HEK293 (cell line): ENCODE data around the gene MAP1LC3A.

ENCODE experiments used
- BCL11A ChIP-seq: fragments of 450-650 bp; formaldehyde crosslinking; IDR thresholded peaks from 2 replicates; pipeline ENCODE4 v1.5.1; 2016; ENCODE audit warnings: low read depth, missing biosample characterization, missing genetic modification characterization
- BCL6B ChIP-seq: fragments of 450-650 bp; formaldehyde crosslinking; IDR thresholded peaks from 2 replicates; pipeline ENCODE4 v1.5.1; 2017; ENCODE audit warnings: missing biosample characterization, missing genetic modification characterization
- GLIS1 ChIP-seq: fragments of 450-650 bp; formaldehyde crosslinking; IDR thresholded peaks from 2 replicates; pipeline ENCODE4 v1.5.1; 2016; ENCODE audit warnings: missing biosample characterization, missing genetic modification characterization
- HOXD13 ChIP-seq: sonication (generic); formaldehyde crosslinking; IDR thresholded peaks from 2 replicates; pipeline ENCODE4 v1.8.0; 2022; ENCODE audit warnings: missing genetic modification reagents, borderline replicate concordance
- KLF8 ChIP-seq: fragments of 450-650 bp; formaldehyde crosslinking; IDR thresholded peaks from 2 replicates; pipeline ENCODE4 v1.5.1; 2016; ENCODE audit warnings: missing biosample characterization, missing genetic modification characterization
- REPIN1 ChIP-seq: fragments of 450-650 bp; formaldehyde crosslinking; IDR thresholded peaks from 2 replicates; pipeline ENCODE4 v1.5.1; 2017; ENCODE audit warnings: missing biosample characterization, missing genetic modification characterization, low read depth
- TSHZ1 ChIP-seq: fragments of 450-650 bp; formaldehyde crosslinking; IDR thresholded peaks from 2 replicates; pipeline ENCODE4 v1.5.1; 2016; ENCODE audit warnings: missing biosample characterization, missing genetic modification characterization, borderline replicate concordance
- WT1 ChIP-seq: fragments of 450-650 bp; formaldehyde crosslinking; IDR thresholded peaks from 2 replicates; pipeline ENCODE4 v1.5.1; 2016; ENCODE audit warnings: missing biosample characterization, missing genetic modification characterization
- YY2 ChIP-seq: fragments of 450-650 bp; formaldehyde crosslinking; IDR thresholded peaks from 2 replicates; pipeline ENCODE4 v1.5.1; 2016; ENCODE audit warnings: missing biosample characterization, missing genetic modification characterization
- ZBTB1 ChIP-seq: fragments of 450-650 bp; formaldehyde crosslinking; IDR thresholded peaks from 2 replicates; pipeline ENCODE4 v1.5.1; 2016; ENCODE audit warnings: missing biosample characterization, missing genetic modification characterization
- ZFP69B ChIP-seq: fragments of 450-650 bp; formaldehyde crosslinking; IDR thresholded peaks from 2 replicates; pipeline ENCODE4 v1.5.1; 2016; ENCODE audit warnings: missing biosample characterization, missing genetic modification characterization
- ZNF138 ChIP-seq: fragments of 450-650 bp; formaldehyde crosslinking; IDR thresholded peaks from 2 replicates; pipeline ENCODE4 v1.5.1; 2016; ENCODE audit warnings: missing biosample characterization, missing genetic modification characterization, borderline replicate concordance
- ZNF18 ChIP-seq: fragments of 450-650 bp; formaldehyde crosslinking; IDR thresholded peaks from 2 replicates; pipeline ENCODE4 v1.5.1; 2016; ENCODE audit warnings: missing biosample characterization, missing genetic modification characterization
- ZNF184 ChIP-seq: fragments of 450-650 bp; IDR thresholded peaks from 2 replicates; pipeline ENCODE4 v1.5.1; 2018; ENCODE audit warnings: missing biosample characterization, mild to moderate bottlenecking, missing genetic modification characterization
- ZNF324 ChIP-seq: fragments of 450-650 bp; formaldehyde crosslinking; IDR thresholded peaks from 2 replicates; pipeline ENCODE4 v1.5.1; 2016; ENCODE audit warnings: missing biosample characterization, missing genetic modification characterization
- ZNF391 ChIP-seq: fragments of 450-650 bp; formaldehyde crosslinking; IDR thresholded peaks from 2 replicates; pipeline ENCODE4 v1.5.1; 2016; ENCODE audit warnings: low read depth, missing biosample characterization, missing genetic modification characterization, borderline replicate concordance
- ZNF404 ChIP-seq: fragments of 450-650 bp; formaldehyde crosslinking; IDR thresholded peaks from 2 replicates; pipeline ENCODE4 v1.5.1; 2017; ENCODE audit warnings: missing biosample characterization, missing genetic modification characterization
- ZNF426 ChIP-seq: fragments of 450-650 bp; formaldehyde crosslinking; IDR thresholded peaks from 2 replicates; pipeline ENCODE4 v1.5.1; 2017; ENCODE audit warnings: missing biosample characterization, missing genetic modification characterization, mild to moderate bottlenecking, inconsistent platforms, moderate library complexity
- ZNF449 ChIP-seq: fragments of 450-650 bp; formaldehyde crosslinking; IDR thresholded peaks from 2 replicates; pipeline ENCODE4 v1.5.1; 2017; ENCODE audit warnings: missing biosample characterization, mild to moderate bottlenecking, missing genetic modification characterization, moderate library complexity
- ZNF488 ChIP-seq: fragments of 450-650 bp; formaldehyde crosslinking; IDR thresholded peaks from 2 replicates; pipeline ENCODE4 v1.5.1; 2016; ENCODE audit warnings: missing biosample characterization, missing genetic modification characterization
- ZNF561 ChIP-seq: fragments of 450-650 bp; IDR thresholded peaks from 2 replicates; pipeline ENCODE4 v1.5.1; 2018; ENCODE audit warnings: missing biosample characterization, missing genetic modification characterization, borderline replicate concordance
- ZNF571 ChIP-seq: fragments of 450-650 bp; formaldehyde crosslinking; IDR thresholded peaks from 2 replicates; pipeline ENCODE4 v1.5.0; 2017; ENCODE audit warnings: missing biosample characterization, missing genetic modification characterization
- ZNF610 ChIP-seq: fragments of 450-650 bp; formaldehyde crosslinking; IDR thresholded peaks from 2 replicates; pipeline ENCODE4 v1.5.1; 2016; ENCODE audit warnings: missing biosample characterization, missing genetic modification characterization, borderline replicate concordance
- ZNF639 ChIP-seq: fragments of 450-650 bp; formaldehyde crosslinking; IDR thresholded peaks from 2 replicates; pipeline ENCODE4 v1.5.1; 2016; ENCODE audit warnings: missing biosample characterization, missing genetic modification characterization
- ZNF645 ChIP-seq: fragments of 450-650 bp; formaldehyde crosslinking; IDR thresholded peaks from 2 replicates; pipeline ENCODE4; 2016; ENCODE audit warnings: missing biosample characterization, missing genetic modification characterization
- ZNF792 ChIP-seq: fragments of 450-650 bp; formaldehyde crosslinking; IDR thresholded peaks from 2 replicates; pipeline ENCODE4 v1.5.1; 2016; ENCODE audit warnings: missing biosample characterization, missing genetic modification characterization
- ZNF843 ChIP-seq: fragments of 450-650 bp; formaldehyde crosslinking; IDR thresholded peaks from 2 replicates; pipeline ENCODE4 v1.5.1; 2016; ENCODE audit warnings: missing biosample characterization, missing genetic modification characterization
- ZSCAN30 ChIP-seq: fragments of 450-650 bp; IDR thresholded peaks from 2 replicates; pipeline ENCODE4 v1.5.1; 2018; ENCODE audit warnings: missing biosample characterization, mild to moderate bottlenecking, missing genetic modification characterization, moderate library complexity

The MAP1LC3A gene

GRCh38 chr20:34549291-34549928 is 9.1 kb upstream of the MAP1LC3A start (continued):
- TF ChIP-seq REPIN1 (tag by site-specific recombination) (no peak), ZNF18 (tag by site-specific recombination) (no peak), ZNF449 (tag by site-specific recombination) (0 out of 2 replicates have a peak, but pooled peaks have one; percentile 15), ZNF561 (tag by site-specific recombination) (0 out of 2 replicates have a peak, but pooled peaks have one; percentile 32), ZNF138 (no peak), ZNF792 (tag by site-specific recombination) (no peak), ZFP69B (tag by site-specific recombination) (peak; percentile 70; the same call in 1 of the 2 replicates), KLF8 (tag by site-specific recombination) (0 out of 2 replicates have a peak, but pooled peaks have one; percentile 12), YY2 (tag by site-specific recombination) (no peak), ZNF324 (tag by site-specific recombination) (no peak), ZNF645 (tag by site-specific recombination) (no peak), ZNF404 (tag by site-specific recombination) (no peak), ZNF391 (tag by site-specific recombination) (no peak), ZNF610 (tag by site-specific recombination) (no peak), ZSCAN30 (tag by site-specific recombination) (0 out of 2 replicates have a peak, but pooled peaks have one; percentile 29), ZNF639 (tag by site-specific recombination) (no peak), ZBTB1 (tag by site-specific recombination) (no peak), TSHZ1 (tag by site-specific recombination) (no peak), ZNF571 (tag by site-specific recombination) (no peak), GLIS1 (peak; percentile 47), ZNF184 (no peak), ZNF426 (tag by site-specific recombination) (no peak), HOXD13 (CRISPR knock-in tag) (no peak), ZNF488 (no peak), WT1 (tag by site-specific recombination) (no peak), BCL11A (0 out of 2 replicates have a peak, but pooled peaks have one; percentile 16), BCL6B (tag by site-specific recombination) (no peak), ZNF843 (tag by site-specific recombination) (no peak)
